HepG2 (cell line): Measurements from ENCODE around the gene SLC34A3. TPM values are rescaled to one million over a fixed set of nuclear protein-coding genes. Genes with fewer than 3 reads are reported as not detected.
A peak's percentile ranks its signal among the peaks of the same experiment; 100 is the strongest.

Source experiments
- ATF4 ChIP-seq, 2 experiments: fragments of 450-650 bp in 1 of 2; sonication (generic) in 1 of 2; formaldehyde crosslinking; IDR thresholded peaks; 2 replicates each; pipeline versions ENCODE4 v1.5.0 to v1.8.0; 2020 to 2022; ENCODE audit warnings: mild to moderate bottlenecking in 1 of 2, missing genetic modification reagents in 1 of 2
- BATF2 ChIP-seq: sonication (generic); formaldehyde crosslinking; IDR thresholded peaks from 2 replicates; pipeline ENCODE4 v1.8.0; 2022; ENCODE audit warnings: mild to moderate bottlenecking, missing genetic modification reagents, moderate library complexity
- BCL6 ChIP-seq: IDR thresholded peaks from 2 replicates; pipeline ENCODE4 v1.6.1; 2016; ENCODE audit warnings: missing genetic modification reagents, missing compliant biosample characterization
- GFI1 ChIP-seq: sonication (generic); formaldehyde crosslinking; IDR thresholded peaks from 2 replicates; pipeline ENCODE4 v1.5.0; 2020; ENCODE audit warnings: missing genetic modification reagents, mild to moderate bottlenecking, borderline replicate concordance
- HNRNPUL1 ChIP-seq: fragments of 200-400 bp; formaldehyde crosslinking; IDR thresholded peaks from 2 replicates; pipeline ENCODE4 v1.6.1; 2017; ENCODE audit warnings: low read depth, mild to moderate bottlenecking, low read length, moderate library complexity
- JARID2 ChIP-seq: sonication (generic); formaldehyde crosslinking; IDR thresholded peaks from 2 replicates; pipeline ENCODE4 v1.8.1; 2023; ENCODE audit warnings: missing genetic modification reagents, inconsistent platforms; ENCODE audit not compliant: insufficient replicate concordance
- KLF12 ChIP-seq: sonication (generic); formaldehyde crosslinking; IDR thresholded peaks from 2 replicates; pipeline ENCODE4 v1.4.0; 2020; ENCODE audit warnings: missing genetic modification reagents, borderline replicate concordance
- MNT ChIP-seq: fragments of 450-650 bp; IDR thresholded peaks from 2 replicates; pipeline ENCODE4 v1.6.1; 2016
- NFKB2 ChIP-seq: sonication (generic); formaldehyde crosslinking; IDR thresholded peaks from 2 replicates; pipeline ENCODE4 v1.4.0; 2020; ENCODE audit warnings: missing genetic modification reagents, borderline replicate concordance
- PHF8 ChIP-seq: sonication (generic); formaldehyde crosslinking; IDR thresholded peaks from 2 replicates; pipeline ENCODE4 v1.5.0; 2020; ENCODE audit warnings: missing genetic modification reagents
- REL ChIP-seq: sonication (generic); formaldehyde crosslinking; conservative IDR thresholded peaks from 2 replicates; pipeline ENCODE4 v1.8.0; 2022; ENCODE audit warnings: mild to moderate bottlenecking, missing genetic modification reagents, moderate library complexity
- SNAI1 ChIP-seq: sonication (generic); formaldehyde crosslinking; IDR thresholded peaks from 2 replicates; pipeline ENCODE4 v1.5.0; 2020; ENCODE audit warnings: mild to moderate bottlenecking, missing genetic modification reagents, borderline replicate concordance
- ZBED4 ChIP-seq: sonication (generic); formaldehyde crosslinking; IDR thresholded peaks from 2 replicates; pipeline ENCODE4 v1.4.0; 2020; ENCODE audit warnings: missing genetic modification reagents, borderline replicate concordance
- ZMAT3 ChIP-seq: sonication (generic); formaldehyde crosslinking; conservative IDR thresholded peaks from 2 replicates; pipeline ENCODE4 v1.7.0; 2021; ENCODE audit warnings: missing genetic modification reagents
- ZNF121 ChIP-seq: sonication (generic); formaldehyde crosslinking; IDR thresholded peaks from 2 replicates; pipeline ENCODE4 v1.5.0; 2020; ENCODE audit warnings: mild to moderate bottlenecking, missing genetic modification reagents
- ZNF124 ChIP-seq: sonication (generic); formaldehyde crosslinking; IDR thresholded peaks from 2 replicates; pipeline ENCODE4 v1.4.0; 2020; ENCODE audit warnings: missing genetic modification reagents
- ZNF460 ChIP-seq: sonication (generic); formaldehyde crosslinking; IDR thresholded peaks from 2 replicates; pipeline ENCODE4 v1.5.1; 2020; ENCODE audit warnings: missing genetic modification reagents, mild to moderate bottlenecking, borderline replicate concordance
- ZNF512B ChIP-seq: sonication (generic); formaldehyde crosslinking; IDR thresholded peaks from 2 replicates; pipeline ENCODE4 v1.5.1; 2020; ENCODE audit warnings: missing genetic modification reagents, mild to moderate bottlenecking, borderline replicate concordance
- polyA plus RNA-seq, 8 experiments: library from polyadenylated mRNA; depleted of rRNA in 3 of 8; stranded (reverse) in 7 of 8; unstranded in 1 of 8; fragments of >200 nt; fragmentation: Illumina TruSeq in 4 of 8; extraction: Trizol in 4 of 8; gene quantifications; 2 replicates each; pipeline versions ENCODE4 v1.2.1 to v1.2.3, GENCODE V29; 2011 to 2016; ENCODE audit warnings: low read depth in 4 of 8, missing spikeins in 1 of 8, mixed read lengths in 1 of 8; ENCODE audit not compliant: insufficient read depth in 1 of 8
- total RNA-seq, 5 experiments: library from RNA; depleted of rRNA; stranded (reverse); fragments of >200 nt; fragmentation: Illumina TruSeq; extraction: Trizol; gene quantifications; 2 replicates each; pipeline ENCODE4 v1.2.3, GENCODE V29; 2016; ENCODE audit warnings: low read depth in 1 of 5

The SLC34A3 gene
- total and polyA plus RNA-seq, 2 of the 13 experiments (the other 11 are each of a cell fraction or from before 2014, with no cell fraction given): 0.07 to 1.0 TPM

- peak; percentile 72; the same call in 1 of the 2 replicates for TF ChIP-seq NFKB2 (CRISPR knock-in tag)
- TF ChIP-seq ZNF512B (CRISPR knock-in tag): no peak
- TF ChIP-seq ATF4 (CRISPR knock-in tag; IDR thresholded peaks at IDR 0.05): peak in 1 of 2 experiments; percentile 16; a peak in 1 of 4 replicates
- no peak for TF ChIP-seq GFI1
- no peak for TF ChIP-seq REL (CRISPR knock-in tag)
- peak; percentile 85; the same call in 1 of the 2 replicates for TF ChIP-seq ZNF124
- TF ChIP-seq HNRNPUL1: no peak
- peak; percentile 4; the same call in 1 of the 2 replicates for TF ChIP-seq MNT
- TF ChIP-seq ZNF121 (CRISPR knock-in tag): 0 out of 2 replicates have a peak, but pooled peaks have one; percentile 21
- peak; percentile 91 for TF ChIP-seq ZMAT3 (CRISPR knock-in tag)
- TF ChIP-seq ZNF460 (CRISPR knock-in tag): peak; percentile 71
- no peak for TF ChIP-seq SNAI1 (CRISPR knock-in tag)
- TF ChIP-seq ZBED4 (CRISPR knock-in tag): peak; percentile 90
- TF ChIP-seq PHF8 (CRISPR knock-in tag): peak; percentile 91
- TF ChIP-seq JARID2 (CRISPR knock-in tag): no peak
- no peak for TF ChIP-seq BATF2
- peak; percentile 70 for TF ChIP-seq KLF12 (CRISPR knock-in tag)
- TF ChIP-seq BCL6 (CRISPR knock-in tag): peak; percentile 51
These were observed 46.8 kb downstream of the SLC34A3 start, which contains the start of gene TOR4A (continued) for GRCh38 chr9:137277329-137278041.
